H1 (cell line): Measurements from ENCODE around the gene NFIX.

Experiments
- ASH2L ChIP-seq: fragments of 200-600, 300-600 bp; sonication (generic); IDR thresholded peaks from one replicate; pipeline ENCODE4 v1.7.1; 2017; ENCODE audit warnings: low read length
- CHD2 ChIP-seq: IDR thresholded peaks from 2 replicates; pipeline ENCODE4 v1.6.1; 2012; ENCODE audit warnings: low read length, improper control_type of control experiment
- CTCF ChIP-seq, 3 experiments: IDR thresholded peaks; 1 replicate in 2 of 3; 2 replicates in 1 of 3; pipeline versions ENCODE4 v1.5.1 to v1.6.1; 2011; ENCODE audit warnings: low read length in 3 of 3, mild to moderate bottlenecking in 3 of 3, inconsistent platforms in 2 of 3, low read depth in 1 of 3, moderate library complexity in 1 of 3; ENCODE audit not compliant: insufficient read depth in 1 of 3; ENCODE audit errors: control extremely low read depth in 1 of 3
- EP300 ChIP-seq, 2 experiments: IDR thresholded peaks; 1 replicate in 1 of 2; 2 replicates in 1 of 2; pipeline ENCODE4 v1.6.1; 2011 to 2012; ENCODE audit warnings: low read depth in 2 of 2, low read length in 2 of 2, mild to moderate bottlenecking in 2 of 2, borderline replicate concordance in 1 of 2, inconsistent platforms in 1 of 2, moderate library complexity in 1 of 2
- POLR2AphosphoS5 ChIP-seq: IDR thresholded peaks from 2 replicates; pipeline ENCODE4 v1.6.1; 2011; ENCODE audit warnings: low read depth, low read length
- TAF1 ChIP-seq: IDR thresholded peaks from 2 replicates; pipeline ENCODE4 v1.6.1; 2011; ENCODE audit warnings: mild to moderate bottlenecking, low read depth, low read length
- ZNF274 ChIP-seq: IDR thresholded peaks from 2 replicates; pipeline ENCODE4 v1.7.0; 2012; ENCODE audit warnings: low read length, borderline replicate concordance; ENCODE audit errors: extremely low read depth

DNA sequence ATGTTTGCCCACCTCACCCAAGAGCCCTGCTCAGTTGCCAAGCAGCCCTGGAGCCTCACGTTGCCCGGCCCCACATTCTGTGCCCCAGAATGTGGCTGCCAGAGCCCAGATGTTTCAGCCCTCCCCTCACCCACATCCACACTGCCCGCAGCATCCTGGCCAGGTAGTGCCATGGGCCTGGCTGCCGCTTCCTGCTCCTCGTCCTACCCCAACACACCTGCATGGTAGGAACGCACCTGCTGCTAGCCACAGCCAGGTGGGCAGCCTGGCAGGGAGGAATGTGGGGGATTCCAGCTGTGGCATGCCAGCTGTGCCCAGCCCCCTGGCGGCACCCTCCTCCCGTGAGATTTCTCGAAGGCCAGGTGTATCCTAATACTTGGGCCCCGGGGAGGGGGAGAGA is 7.5 kb upstream of the NFIX start:
- no peak for TF ChIP-seq CTCF (IDR thresholded peaks at IDR 0.05; ENCODE audit: control extremely low read depth in 1 of 3, insufficient read depth in 1 of 3, low read depth in 1 of 3, low read length in 3 of 3)
- TF ChIP-seq EP300 (IDR thresholded peaks at IDR 0.05; ENCODE audit: borderline replicate concordance in 1 of 2, low read depth in 2 of 2, low read length in 2 of 2): no peak
- no peak for TF ChIP-seq ZNF274
- no peak for TF ChIP-seq CHD2
- no peak for TF ChIP-seq TAF1
- no peak for TF ChIP-seq POLR2AphosphoS5
- TF ChIP-seq ASH2L: no peak
